Measurements from ENCODE around the gene TXNRD3.

DNA sequence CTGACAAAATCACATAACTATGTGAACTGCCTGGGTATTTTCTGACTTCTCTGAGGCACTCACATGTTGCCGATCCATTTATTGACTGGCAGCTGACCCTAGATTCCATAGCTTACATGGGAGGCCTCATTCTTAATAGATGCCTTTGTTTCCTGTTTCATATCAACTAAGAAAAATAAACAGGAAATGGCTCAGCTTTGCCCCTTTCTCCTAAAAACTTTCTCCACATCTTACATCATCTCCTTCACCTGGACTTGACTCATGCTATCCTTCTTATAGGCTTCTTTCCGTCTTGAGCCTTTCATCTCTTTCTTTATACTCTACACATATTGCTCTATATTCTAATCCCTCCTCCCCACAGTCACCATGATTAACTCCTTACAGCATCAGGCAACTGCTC lies 38.0 kb downstream of the TXNRD3 start:
- TF ChIP-seq CTCF (IDR thresholded peaks at IDR 0.05): no peak
- TF ChIP-seq POLR2A (IDR thresholded peaks at IDR 0.05): no peak

Data from breast epithelium (tissue), 3 donors.